Endothelial cell of umbilical vein (primary cell): ENCODE measurements around the gene NDUFA8. TPM values are rescaled to one million over a fixed set of nuclear protein-coding genes. Genes with fewer than 3 reads are reported as not detected.

Experiments
- BruUV-seq: library from RNA; stranded (reverse); fragments of 400-500 nt; replicated peaks from 2 replicates; lab custom pipeline; 2021; lab: Mats Ljungman, UMichigan
- CTCF ChIA-PET: fragments of 300-600, 350-600 bp; sonication (Branson Sonifier 250); formaldehyde crosslinking; loops from one replicate; lab custom pipeline; 2021; ENCODE audit warnings: antibody characterized with exemption, inconsistent platforms; lab: Charles Lee
- POLR2A ChIA-PET: fragments of 300-600, 350-600 bp; sonication (Branson Sonifier 250); formaldehyde crosslinking; loops from one replicate; lab custom pipeline; 2021; ENCODE audit warnings: antibody characterized with exemption, inconsistent platforms; lab: Charles Lee
- DNase-seq: peaks from one replicate; pipeline ENCODE4 v3.0.0-alpha.2; 2011; ENCODE audit warnings: low read depth, low spot score
- FAIRE-seq: peaks from 2 replicates; lab custom pipeline; 2011; peaks lifted over from hg19 to GRCh38; lab: Jason Lieb, UNC
- H2AFZ ChIP-seq: 2 replicates; pipeline ENCODE4 v1.6.0; 2012; ENCODE audit warnings: low read depth, low read length, control low read depth, inconsistent platforms
- H3K27ac ChIP-seq: 2 replicates; pipeline ENCODE4 v1.5.1; 2011; ENCODE audit warnings: low read depth, mild to moderate bottlenecking, control low read depth, low read length, moderate library complexity; ENCODE audit not compliant: insufficient read depth
- H3K27me3 ChIP-seq, 2 experiments: 2 replicates each; pipeline versions ENCODE4 v1.6.0 to v1.6.1; 2011; ENCODE audit warnings: low read length in 2 of 2, mixed read lengths in 1 of 2; ENCODE audit not compliant: control insufficient read depth in 2 of 2, insufficient read depth in 2 of 2
- H3K36me3 ChIP-seq, 2 experiments: 2 replicates in 1 of 2; 3 replicates in 1 of 2; pipeline ENCODE4 v1.5.1; 2011; ENCODE audit warnings: low read length in 2 of 2, mild to moderate bottlenecking in 1 of 2, moderate library complexity in 1 of 2; ENCODE audit not compliant: control insufficient read depth in 2 of 2, insufficient read depth in 2 of 2; ENCODE audit errors: extremely low read depth in 1 of 2
- H3K4me1 ChIP-seq: 3 replicates; pipeline ENCODE4 v1.5.1; 2011; ENCODE audit warnings: mild to moderate bottlenecking, low read length; ENCODE audit not compliant: control insufficient read depth, insufficient read depth; ENCODE audit errors: extremely low read depth
- H3K4me2 ChIP-seq: 2 replicates; pipeline ENCODE4 v1.6.1; 2011; ENCODE audit warnings: low read length, control low read depth, mixed read lengths; ENCODE audit not compliant: insufficient read depth
- H3K4me3 ChIP-seq, 3 experiments: fragments of 200-600 bp in 1 of 3; sonication (generic), shearing (Covaris generic) in 1 of 3; replicated peaks in 1 of 3; 2 replicates each; pipeline ENCODE4 v1.5.1; 2011 to 2016; ENCODE audit warnings: control low read depth in 3 of 3, low read length in 3 of 3, mild to moderate bottlenecking in 2 of 3, inconsistent platforms in 1 of 3, low read depth in 1 of 3, moderate library complexity in 1 of 3; ENCODE audit not compliant: insufficient read depth in 1 of 3
- H3K79me2 ChIP-seq: 2 replicates; pipeline ENCODE4 v1.6.0; 2012; ENCODE audit warnings: low read length, inconsistent platforms; ENCODE audit not compliant: control insufficient read depth, insufficient read depth
- H3K9ac ChIP-seq: replicated peaks from 2 replicates; pipeline ENCODE3; 2011; ENCODE audit warnings: low read length, control low read depth; ENCODE audit not compliant: insufficient read depth; ENCODE audit errors: extremely low read depth
- H3K9me1 ChIP-seq: replicated peaks from 3 replicates; pipeline ENCODE4 v1.6.0; 2011; ENCODE audit warnings: mild to moderate bottlenecking, low read length; ENCODE audit not compliant: control insufficient read depth, insufficient read depth; ENCODE audit errors: extremely low read depth
- H3K9me3 ChIP-seq: replicated peaks from 2 replicates; pipeline ENCODE4 v1.5.1; 2012; ENCODE audit warnings: low read length, inconsistent platforms; ENCODE audit not compliant: control insufficient read depth, insufficient read depth
- H4K20me1 ChIP-seq: replicated peaks from 2 replicates; pipeline ENCODE3; 2011; ENCODE audit warnings: mild to moderate bottlenecking, low read length; ENCODE audit not compliant: control insufficient read depth, insufficient read depth; ENCODE audit errors: extremely low read depth
- EZH2 ChIP-seq: IDR thresholded peaks from 2 replicates; pipeline ENCODE4 v1.6.1; 2012; ENCODE audit warnings: borderline replicate concordance, low read depth, mild to moderate bottlenecking, moderate library complexity, low read length, inconsistent platforms; ENCODE audit not compliant: severe bottlenecking
- FOS ChIP-seq: IDR thresholded peaks from 2 replicates; pipeline ENCODE4 v1.6.1; 2011; ENCODE audit warnings: mild to moderate bottlenecking, low read length, moderate library complexity, borderline replicate concordance; ENCODE audit not compliant: insufficient read depth
- GATA2 ChIP-seq: IDR thresholded peaks from 2 replicates; pipeline ENCODE4 v1.7.0; 2011; ENCODE audit warnings: low read depth, mild to moderate bottlenecking, moderate library complexity, mixed read lengths, low read length; ENCODE audit not compliant: insufficient read length, insufficient read depth
- JUN ChIP-seq: IDR thresholded peaks from 2 replicates; pipeline ENCODE4 v1.6.1; 2011; ENCODE audit warnings: borderline replicate concordance, low read depth; ENCODE audit not compliant: insufficient read length, insufficient read depth
- MYC ChIP-seq: IDR thresholded peaks from one replicate; pipeline ENCODE4 v1.6.1; 2011; ENCODE audit warnings: mild to moderate bottlenecking, low read depth, low read length
- POLR2A ChIP-seq: IDR thresholded peaks from 2 replicates; pipeline ENCODE4 v1.6.1; 2012; ENCODE audit warnings: low read depth, mild to moderate bottlenecking, control low read depth, low read length
- POLR2AphosphoS5 ChIP-seq: IDR thresholded peaks from 2 replicates; pipeline ENCODE4 v1.6.1; 2012; ENCODE audit warnings: low read depth, mild to moderate bottlenecking, control low read depth, low read length, moderate library complexity; ENCODE audit not compliant: insufficient read depth
- dilution Hi-C: fragments of 300-500 bp; cut with MboI; formaldehyde crosslinking; loops from one replicate; pipeline ENCODE4 v1.15.0; 2019; ENCODE audit warnings: low sequenced_read_pairs; ENCODE audit not compliant: extremely low pct_ligation_motif_present
- intact Hi-C: fragments of 100-400 bp; cut with micrococcal nuclease; formaldehyde crosslinking; loops from one replicate; pipeline ENCODE4 v1.10.0; 2022
- polyA plus RNA-seq, 4 experiments: library from polyadenylated mRNA; depleted of rRNA in 3 of 4; stranded (reverse) in 3 of 4; unstranded in 1 of 4; fragments of >200 nt; gene quantifications; 2 replicates each; pipeline versions ENCODE4 v1.2.1 to v1.2.3, GENCODE V29; 2011 to 2012; ENCODE audit warnings: missing spikeins in 1 of 4
- total RNA-seq: library from RNA; stranded (reverse); gene quantifications from 2 replicates; pipeline ENCODE4 v1.2.3, GENCODE V29; 2021
- TF ChIP-seq, protein P1 (sequence below): IDR thresholded peaks from 2 replicates; pipeline ENCODE4 v1.6.1; 2011; ENCODE audit not compliant: insufficient read depth, insufficient read length
- TF ChIP-seq, protein P2 (sequence below), 2 donors: IDR thresholded peaks; 1 replicate in 1 of 2; 2 replicates in 1 of 2; pipeline ENCODE4 v1.5.1; 2011; ENCODE audit warnings: low read length in 2 of 2, mild to moderate bottlenecking in 2 of 2, moderate library complexity in 2 of 2, control low read depth in 1 of 2, inconsistent platforms in 1 of 2, low read depth in 1 of 2; ENCODE audit not compliant: insufficient read depth in 1 of 2; ENCODE audit errors: extremely low read depth in 1 of 2

Gene NDUFA8
- total and polyA plus RNA-seq, 2 donors (not counting 3 experiments of a cell fraction or from before 2014, with no cell fraction given): 68.2 to 100 TPM

GRCh38 chr9:122206118-122207046, 46.8 kb upstream of the NDUFA8 start:
- POLR2A ChIA-PET: no interaction called here

More at GRCh38 chr9:122206118-122207046, 46.8 kb upstream of the NDUFA8 start:
- Histone ChIP-seq H2AFZ (no peak overlapping the region), H3K4me2 (no peak overlapping the region), H3K27me3 (peaks cover 0 to 8% of the 10 kb centered on the region in 2 experiments), H3K9me3 (no peaks in the 10 kb centered on the region), H4K20me1 (no peaks in the 10 kb centered on the region), H3K36me3 (no peaks in the 10 kb centered on the region), H3K79me2 (no peaks in the 10 kb centered on the region), H3K9ac (no peak overlapping the region), H3K4me1 (no peaks in the 10 kb centered on the region), H3K4me3 (no peak overlapping the region), H3K27ac (no peak overlapping the region), H3K9me1 (no peaks in the 10 kb centered on the region)
- intact Hi-C loops (no loop called here), dilution Hi-C loops (no loop called here)
- DNase-seq (no peak), FAIRE-seq (no peak)
- CTCF ChIA-PET: interaction anchor here (0.5 to 1.2 kb wide), 4 partner anchors 18 to 144 kb away, joined by 3 read pairs; no protein-coding TSS in a partner anchor
- BruUV-seq: no TSS peak
- no peak for TF ChIP-seq GATA2
- TF ChIP-seq POLR2A: no peak
- no peak for TF ChIP-seq MYC
- TF ChIP-seq, protein P1, sequence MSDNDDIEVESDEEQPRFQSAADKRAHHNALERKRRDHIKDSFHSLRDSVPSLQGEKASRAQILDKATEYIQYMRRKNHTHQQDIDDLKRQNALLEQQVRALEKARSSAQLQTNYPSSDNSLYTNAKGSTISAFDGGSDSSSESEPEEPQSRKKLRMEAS: no peak
- no peak for TF ChIP-seq JUN
- no peak for TF ChIP-seq POLR2AphosphoS5
- TF ChIP-seq FOS: no peak
- TF ChIP-seq, protein P2, sequence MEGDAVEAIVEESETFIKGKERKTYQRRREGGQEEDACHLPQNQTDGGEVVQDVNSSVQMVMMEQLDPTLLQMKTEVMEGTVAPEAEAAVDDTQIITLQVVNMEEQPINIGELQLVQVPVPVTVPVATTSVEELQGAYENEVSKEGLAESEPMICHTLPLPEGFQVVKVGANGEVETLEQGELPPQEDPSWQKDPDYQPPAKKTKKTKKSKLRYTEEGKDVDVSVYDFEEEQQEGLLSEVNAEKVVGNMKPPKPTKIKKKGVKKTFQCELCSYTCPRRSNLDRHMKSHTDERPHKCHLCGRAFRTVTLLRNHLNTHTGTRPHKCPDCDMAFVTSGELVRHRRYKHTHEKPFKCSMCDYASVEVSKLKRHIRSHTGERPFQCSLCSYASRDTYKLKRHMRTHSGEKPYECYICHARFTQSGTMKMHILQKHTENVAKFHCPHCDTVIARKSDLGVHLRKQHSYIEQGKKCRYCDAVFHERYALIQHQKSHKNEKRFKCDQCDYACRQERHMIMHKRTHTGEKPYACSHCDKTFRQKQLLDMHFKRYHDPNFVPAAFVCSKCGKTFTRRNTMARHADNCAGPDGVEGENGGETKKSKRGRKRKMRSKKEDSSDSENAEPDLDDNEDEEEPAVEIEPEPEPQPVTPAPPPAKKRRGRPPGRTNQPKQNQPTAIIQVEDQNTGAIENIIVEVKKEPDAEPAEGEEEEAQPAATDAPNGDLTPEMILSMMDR (IDR thresholded peaks at IDR 0.05; ENCODE audit: extremely low read depth in 1 of 2, insufficient read depth in 1 of 2, low read depth in 1 of 2, low read length in 2 of 2): no peak
- TF ChIP-seq EZH2: no peak
